HepG2 (cell line): ENCODE data around the gene FPGS. TPM values are rescaled to one million over a fixed set of nuclear protein-coding genes. Genes with fewer than 3 reads are reported as not detected.
A peak's percentile ranks its signal among the peaks of the same experiment; 100 is the strongest.

Experiments used
- CBX2 ChIP-seq, 2 experiments: fragments of 200-600 bp in 1 of 2; sonication (generic); formaldehyde crosslinking in 1 of 2; IDR thresholded peaks; 2 replicates each; pipeline versions ENCODE4 v1.7.0 to v1.8.1; 2018 to 2022; ENCODE audit warnings: low read depth in 2 of 2, low read length in 1 of 2, mild to moderate bottlenecking in 1 of 2, missing genetic modification reagents in 1 of 2
- CCDC6 ChIP-seq: sonication (generic); formaldehyde crosslinking; IDR thresholded peaks from 2 replicates; pipeline ENCODE4 v1.8.1; 2022; ENCODE audit warnings: mild to moderate bottlenecking, missing genetic modification reagents, moderate library complexity
- ETV6 ChIP-seq: sonication (generic); formaldehyde crosslinking; conservative IDR thresholded peaks from 2 replicates; pipeline ENCODE4 v1.4.0; 2020; ENCODE audit warnings: missing genetic modification reagents
- FOXM1 ChIP-seq: sonication (generic); formaldehyde crosslinking; IDR thresholded peaks from 2 replicates; pipeline ENCODE4 v1.5.0; 2020; ENCODE audit warnings: missing genetic modification reagents
- HNRNPL ChIP-seq: fragments of 200-400 bp; formaldehyde crosslinking; IDR thresholded peaks from 2 replicates; pipeline ENCODE4 v1.6.1; 2017; ENCODE audit warnings: mild to moderate bottlenecking, low read depth, low read length
- MXI1 ChIP-seq: IDR thresholded peaks from 3 replicates; pipeline ENCODE4 v1.6.1; 2012; ENCODE audit warnings: low read depth, low read length, inconsistent platforms, borderline replicate concordance
- NCOA5 ChIP-seq: sonication (generic); formaldehyde crosslinking; IDR thresholded peaks from 2 replicates; pipeline ENCODE4 v1.4.0; 2020; ENCODE audit warnings: missing genetic modification reagents
- RBFOX2 ChIP-seq: fragments of 200-400 bp; formaldehyde crosslinking; IDR thresholded peaks from 2 replicates; pipeline ENCODE4 v1.6.1; 2017; ENCODE audit warnings: low read depth, mild to moderate bottlenecking, low read length
- RCOR2 ChIP-seq: IDR thresholded peaks from 2 replicates; pipeline ENCODE4 v1.6.1; 2016; ENCODE audit warnings: missing biosample characterization, missing genetic modification reagents
- RXRB ChIP-seq: IDR thresholded peaks from 2 replicates; pipeline ENCODE4 v1.6.1; 2016; ENCODE audit warnings: borderline replicate concordance, missing genetic modification reagents, missing compliant biosample characterization
- TEAD2 ChIP-seq: sonication (generic); formaldehyde crosslinking; IDR thresholded peaks from 2 replicates; pipeline ENCODE4 v1.9.0; 2021; ENCODE audit warnings: missing genetic modification reagents
- ZEB1 ChIP-seq: IDR thresholded peaks from 2 replicates; pipeline ENCODE4 v1.6.1; 2012; ENCODE audit warnings: mild to moderate bottlenecking, low read depth, inconsistent platforms; ENCODE audit not compliant: insufficient replicate concordance
- ZFAT ChIP-seq: sonication (generic); formaldehyde crosslinking; conservative IDR thresholded peaks from 2 replicates; pipeline ENCODE4 v1.8.1; 2023; ENCODE audit warnings: missing genetic modification reagents, inconsistent platforms
- ZNF333 ChIP-seq: sonication (generic); formaldehyde crosslinking; IDR thresholded peaks from 2 replicates; pipeline ENCODE4 v1.4.0; 2020; ENCODE audit warnings: mild to moderate bottlenecking, missing genetic modification reagents, borderline replicate concordance
- ZNF343 ChIP-seq: sonication (generic); formaldehyde crosslinking; IDR thresholded peaks from 2 replicates; pipeline ENCODE4 v1.4.0; 2020; ENCODE audit warnings: mild to moderate bottlenecking, missing genetic modification reagents
- ZSCAN30 ChIP-seq: sonication (generic); formaldehyde crosslinking; IDR thresholded peaks from 2 replicates; pipeline ENCODE4 v1.5.0; 2020; ENCODE audit warnings: mild to moderate bottlenecking, missing genetic modification reagents
- polyA plus RNA-seq, 8 experiments: library from polyadenylated mRNA; depleted of rRNA in 3 of 8; stranded (reverse) in 7 of 8; unstranded in 1 of 8; fragments of >200 nt; fragmentation: Illumina TruSeq in 4 of 8; extraction: Trizol in 4 of 8; gene quantifications; 2 replicates each; pipeline versions ENCODE4 v1.2.1 to v1.2.3, GENCODE V29; 2011 to 2016; ENCODE audit warnings: low read depth in 4 of 8, missing spikeins in 1 of 8, mixed read lengths in 1 of 8; ENCODE audit not compliant: insufficient read depth in 1 of 8
- total RNA-seq, 5 experiments: library from RNA; depleted of rRNA; stranded (reverse); fragments of >200 nt; fragmentation: Illumina TruSeq; extraction: Trizol; gene quantifications; 2 replicates each; pipeline ENCODE4 v1.2.3, GENCODE V29; 2016; ENCODE audit warnings: low read depth in 1 of 5
- TF ChIP-seq, protein P1 (sequence below): sonication (generic); formaldehyde crosslinking; IDR thresholded peaks from 2 replicates; pipeline ENCODE4 v1.4.0; 2020; ENCODE audit warnings: mild to moderate bottlenecking, missing genetic modification reagents, borderline replicate concordance
- TF ChIP-seq, protein P2 (sequence below): sonication (generic); formaldehyde crosslinking; IDR thresholded peaks from 2 replicates; pipeline ENCODE4 v1.5.0; 2020; ENCODE audit warnings: missing genetic modification reagents, mild to moderate bottlenecking, borderline replicate concordance
- TF ChIP-seq, protein P3 (sequence below): IDR thresholded peaks from 2 replicates; pipeline ENCODE4 v1.6.1; 2016; ENCODE audit warnings: low read depth, control low read depth
- TF ChIP-seq, protein P4 (sequence below): IDR thresholded peaks from 2 replicates; pipeline ENCODE4 v1.6.1; 2016; ENCODE audit warnings: missing genetic modification reagents, missing compliant biosample characterization
- TF ChIP-seq, protein P5 (sequence below): sonication (generic); formaldehyde crosslinking; IDR thresholded peaks from 2 replicates; pipeline ENCODE4 v1.5.0; 2020; ENCODE audit warnings: mild to moderate bottlenecking, low read depth, missing genetic modification reagents, borderline replicate concordance

The FPGS gene
- total and polyA plus RNA-seq, 2 of the 13 experiments (the other 11 are each of a cell fraction or from before 2014, with no cell fraction given): 35.6 to 36.8 TPM

DNA sequence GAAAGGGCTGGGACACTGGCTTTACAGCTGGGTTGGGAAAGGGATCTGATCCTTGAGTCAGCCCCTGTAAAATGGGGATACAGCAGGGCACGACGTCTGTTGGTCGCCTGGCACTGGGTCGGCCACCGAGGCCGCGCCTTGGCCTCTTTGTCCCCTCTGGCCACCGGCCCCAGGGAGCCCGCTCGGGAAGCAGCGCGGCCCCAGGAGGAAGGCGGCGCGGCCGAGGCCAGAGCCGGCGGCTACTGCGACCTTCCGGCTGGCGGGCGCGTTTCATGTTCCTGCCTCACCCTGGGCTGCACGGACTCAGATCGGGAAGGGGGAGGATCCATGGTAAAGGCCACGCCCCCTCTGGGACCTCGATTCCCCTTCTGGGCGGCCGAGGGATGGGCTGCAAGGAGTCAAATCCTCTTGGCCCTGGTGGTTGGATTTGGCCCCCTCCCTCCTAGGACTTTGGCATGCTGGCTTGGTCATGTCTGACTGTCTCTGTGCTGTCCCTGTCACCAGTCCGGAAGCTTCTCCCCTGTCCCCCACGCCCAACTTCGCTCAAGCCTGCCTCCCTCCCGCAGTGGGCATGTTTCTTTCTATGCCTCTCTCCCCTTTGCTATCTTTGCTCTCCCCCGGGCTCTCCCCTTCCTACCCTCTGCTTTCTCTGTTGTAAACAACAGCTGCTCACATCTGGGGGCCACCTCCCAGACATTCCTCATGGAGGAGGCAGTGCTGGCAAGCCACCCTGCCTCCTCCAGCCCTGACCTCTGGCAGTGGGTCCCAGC, 25.8 kb downstream of the FPGS start (continued):
- TF ChIP-seq ZSCAN30 (CRISPR knock-in tag) (no peak), ZEB1 (no peak), RCOR2 (CRISPR knock-in tag) (no peak), CBX2 (IDR thresholded peaks at IDR 0.05; ENCODE audit: low read depth, low read length) (no peak), CBX2 (CRISPR knock-in tag; IDR thresholded peaks at IDR 0.05; ENCODE audit: low read depth) (peak; percentile 77; the same call in 1 of the 2 replicates), ZFAT (CRISPR knock-in tag) (no peak), ETV6 (CRISPR knock-in tag) (no peak), RBFOX2 (peak; percentile 84), CCDC6 (no peak), RXRB (CRISPR knock-in tag) (peak; percentile 58; the same call in 1 of the 2 replicates), MXI1 (peak; percentile 40; the same call in 1 of the 3 replicates), NCOA5 (no peak), HNRNPL (peak; percentile 62; the same call in 1 of the 2 replicates), TEAD2 (CRISPR knock-in tag) (no peak), ZNF333 (CRISPR knock-in tag) (no peak), ZNF343 (CRISPR knock-in tag) (no peak), FOXM1 (no peak)
- TF ChIP-seq, protein P1, sequence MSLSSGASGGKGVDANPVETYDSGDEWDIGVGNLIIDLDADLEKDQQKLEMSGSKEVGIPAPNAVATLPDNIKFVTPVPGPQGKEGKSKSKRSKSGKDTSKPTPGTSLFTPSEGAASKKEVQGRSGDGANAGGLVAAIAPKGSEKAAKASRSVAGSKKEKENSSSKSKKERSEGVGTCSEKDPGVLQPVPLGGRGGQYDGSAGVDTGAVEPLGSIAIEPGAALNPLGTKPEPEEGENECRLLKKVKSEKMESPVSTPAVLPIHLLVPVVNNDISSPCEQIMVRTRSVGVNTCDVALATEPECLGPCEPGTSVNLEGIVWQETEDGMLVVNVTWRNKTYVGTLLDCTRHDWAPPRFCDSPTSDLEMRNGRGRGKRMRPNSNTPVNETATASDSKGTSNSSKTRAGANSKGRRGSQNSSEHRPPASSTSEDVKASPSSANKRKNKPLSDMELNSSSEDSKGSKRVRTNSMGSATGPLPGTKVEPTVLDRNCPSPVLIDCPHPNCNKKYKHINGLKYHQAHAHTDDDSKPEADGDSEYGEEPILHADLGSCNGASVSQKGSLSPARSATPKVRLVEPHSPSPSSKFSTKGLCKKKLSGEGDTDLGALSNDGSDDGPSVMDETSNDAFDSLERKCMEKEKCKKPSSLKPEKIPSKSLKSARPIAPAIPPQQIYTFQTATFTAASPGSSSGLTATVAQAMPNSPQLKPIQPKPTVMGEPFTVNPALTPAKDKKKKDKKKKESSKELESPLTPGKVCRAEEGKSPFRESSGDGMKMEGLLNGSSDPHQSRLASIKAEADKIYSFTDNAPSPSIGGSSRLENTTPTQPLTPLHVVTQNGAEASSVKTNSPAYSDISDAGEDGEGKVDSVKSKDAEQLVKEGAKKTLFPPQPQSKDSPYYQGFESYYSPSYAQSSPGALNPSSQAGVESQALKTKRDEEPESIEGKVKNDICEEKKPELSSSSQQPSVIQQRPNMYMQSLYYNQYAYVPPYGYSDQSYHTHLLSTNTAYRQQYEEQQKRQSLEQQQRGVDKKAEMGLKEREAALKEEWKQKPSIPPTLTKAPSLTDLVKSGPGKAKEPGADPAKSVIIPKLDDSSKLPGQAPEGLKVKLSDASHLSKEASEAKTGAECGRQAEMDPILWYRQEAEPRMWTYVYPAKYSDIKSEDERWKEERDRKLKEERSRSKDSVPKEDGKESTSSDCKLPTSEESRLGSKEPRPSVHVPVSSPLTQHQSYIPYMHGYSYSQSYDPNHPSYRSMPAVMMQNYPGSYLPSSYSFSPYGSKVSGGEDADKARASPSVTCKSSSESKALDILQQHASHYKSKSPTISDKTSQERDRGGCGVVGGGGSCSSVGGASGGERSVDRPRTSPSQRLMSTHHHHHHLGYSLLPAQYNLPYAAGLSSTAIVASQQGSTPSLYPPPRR (CRISPR knock-in tag): 0 out of 2 replicates have a peak, but pooled peaks have one; percentile 52
- TF ChIP-seq, protein P2, sequence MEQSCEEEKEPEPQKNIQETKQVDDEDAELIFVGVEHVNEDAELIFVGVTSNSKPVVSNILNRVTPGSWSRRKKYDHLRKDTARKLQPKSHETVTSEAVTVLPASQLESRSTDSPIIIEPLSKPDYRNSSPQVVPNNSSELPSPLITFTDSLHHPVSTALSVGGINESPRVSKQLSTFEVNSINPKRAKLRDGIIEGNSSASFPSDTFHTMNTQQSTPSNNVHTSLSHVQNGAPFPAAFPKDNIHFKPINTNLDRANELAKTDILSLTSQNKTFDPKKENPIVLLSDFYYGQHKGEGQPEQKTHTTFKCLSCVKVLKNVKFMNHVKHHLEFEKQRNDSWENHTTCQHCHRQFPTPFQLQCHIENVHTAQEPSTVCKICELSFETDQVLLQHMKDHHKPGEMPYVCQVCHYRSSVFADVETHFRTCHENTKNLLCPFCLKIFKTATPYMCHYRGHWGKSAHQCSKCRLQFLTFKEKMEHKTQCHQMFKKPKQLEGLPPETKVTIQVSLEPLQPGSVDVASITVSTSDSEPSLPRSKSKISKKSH (CRISPR knock-in tag): peak; percentile 77; the same call in 1 of the 2 replicates
- TF ChIP-seq, protein P3, sequence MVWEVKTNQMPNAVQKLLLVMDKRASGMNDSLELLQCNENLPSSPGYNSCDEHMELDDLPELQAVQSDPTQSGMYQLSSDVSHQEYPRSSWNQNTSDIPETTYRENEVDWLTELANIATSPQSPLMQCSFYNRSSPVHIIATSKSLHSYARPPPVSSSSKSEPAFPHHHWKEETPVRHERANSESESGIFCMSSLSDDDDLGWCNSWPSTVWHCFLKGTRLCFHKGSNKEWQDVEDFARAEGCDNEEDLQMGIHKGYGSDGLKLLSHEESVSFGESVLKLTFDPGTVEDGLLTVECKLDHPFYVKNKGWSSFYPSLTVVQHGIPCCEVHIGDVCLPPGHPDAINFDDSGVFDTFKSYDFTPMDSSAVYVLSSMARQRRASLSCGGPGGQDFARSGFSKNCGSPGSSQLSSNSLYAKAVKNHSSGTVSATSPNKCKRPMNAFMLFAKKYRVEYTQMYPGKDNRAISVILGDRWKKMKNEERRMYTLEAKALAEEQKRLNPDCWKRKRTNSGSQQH (CRISPR knock-in tag): no peak
- TF ChIP-seq, protein P4, sequence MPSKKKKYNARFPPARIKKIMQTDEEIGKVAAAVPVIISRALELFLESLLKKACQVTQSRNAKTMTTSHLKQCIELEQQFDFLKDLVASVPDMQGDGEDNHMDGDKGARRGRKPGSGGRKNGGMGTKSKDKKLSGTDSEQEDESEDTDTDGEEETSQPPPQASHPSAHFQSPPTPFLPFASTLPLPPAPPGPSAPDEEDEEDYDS (CRISPR knock-in tag): peak; percentile 86
- TF ChIP-seq, protein P5, sequence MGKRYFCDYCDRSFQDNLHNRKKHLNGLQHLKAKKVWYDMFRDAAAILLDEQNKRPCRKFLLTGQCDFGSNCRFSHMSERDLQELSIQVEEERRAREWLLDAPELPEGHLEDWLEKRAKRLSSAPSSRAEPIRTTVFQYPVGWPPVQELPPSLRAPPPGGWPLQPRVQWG (CRISPR knock-in tag): no peak
